NCI-H146 treated with DMSO at 0.1 percent for 48 hours (cell line): ENCODE measurements around the gene IBA57.
"Not testable (repeated sequence)": the region's sequence is repeated elsewhere in the genome, so short reads cannot be mapped to it uniquely, and the experiment has no call there.

Experiments used
- DNase-seq: peaks from one replicate; lab custom pipeline; 2025; ENCODE audit not compliant: unreplicated experiment; lab: John Stamatoyannopoulos, UW

The IBA57 gene

GRCh38 chr1:228210712-228211530 lies 45.3 kb downstream of the IBA57 start:
- DNase-seq = no peak

- no peak for DNase-seq
These were observed 46.2 kb downstream of the IBA57 start for GRCh38 chr1:228211531-228212414.

GRCh38 chr1:228212415-228212965 lies 46.9 kb downstream of the IBA57 start:
- no peak for DNase-seq

- peak; percentile 55 for DNase-seq
These were observed 47.6 kb downstream of the IBA57 start for GRCh38 chr1:228212966-228213844.

- DNase-seq = no peak
These were observed 48.6 kb downstream of the IBA57 start for GRCh38 chr1:228213917-228214808.

- no peak for DNase-seq
These were observed 49.5 kb downstream of the IBA57 start for GRCh38 chr1:228214921-228215662.

- no peak for DNase-seq
These were observed 50.1 kb downstream of the IBA57 start for GRCh38 chr1:228215663-228216116.

GRCh38 chr1:228216371-228217320 lies 51.0 kb downstream of the IBA57 start:
- no peak for DNase-seq

- no peak for DNase-seq
These were observed 52.1 kb downstream of the IBA57 start for GRCh38 chr1:228217551-228218344.

- DNase-seq = no peak
These were observed 53.1 kb downstream of the IBA57 start for GRCh38 chr1:228218513-228219244.

- no peak for DNase-seq
These were observed 53.8 kb downstream of the IBA57 start for GRCh38 chr1:228219245-228219961.

GRCh38 chr1:228219962-228220780 lies 54.6 kb downstream of the IBA57 start:
- no peak for DNase-seq

GRCh38 chr1:228221097-228221496 lies 55.5 kb downstream of the IBA57 start:
- not testable (repeated sequence) for DNase-seq

GRCh38 chr1:228222548-228222947 lies 56.9 kb downstream of the IBA57 start:
- DNase-seq = no peak
